ENCODE results near the gene AXL. TPM values are rescaled to one million over a fixed set of nuclear protein-coding genes. Genes with fewer than 3 reads are reported as not detected.

Gene AXL
- total RNA-seq, 2 experiments from 2014 or later, result not detected

DNA sequence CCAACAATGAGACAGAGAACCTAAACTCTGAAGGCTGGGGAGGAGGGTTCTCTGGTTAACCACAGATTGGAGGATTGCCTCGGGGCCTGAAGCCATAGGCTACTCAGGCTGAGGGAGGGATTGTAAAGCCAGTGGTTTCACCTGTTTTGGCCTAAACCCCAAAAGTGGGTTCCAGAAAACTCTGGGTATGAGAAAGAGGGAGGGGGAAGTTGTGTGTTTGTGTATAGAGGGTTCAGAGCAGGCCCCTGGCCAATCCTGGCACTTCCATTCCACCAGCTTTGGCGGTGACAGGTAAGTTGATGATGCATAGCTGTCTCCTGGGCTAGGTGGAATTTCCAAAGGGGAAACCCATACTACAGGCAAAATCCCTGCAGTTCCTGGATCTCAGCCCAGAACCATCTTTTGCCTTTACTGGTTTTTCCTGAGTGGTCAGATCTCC is 77.4 kb downstream of the AXL start:
- CTCF ChIA-PET, result interaction anchor here (2.3 kb wide), 1 partner anchor 12 kb away, joined by 18 read pairs; no protein-coding TSS in a partner anchor
- H3K4me1 Mint-ChIP-seq (ENCODE audit: low read depth), result peaks cover 71% of the 10 kb centered on the region
- peaks cover 93% of the 10 kb centered on the region for H3K36me3 Mint-ChIP-seq (ENCODE audit: low read depth)
- H3K27me3 Mint-ChIP-seq (ENCODE audit: low read depth), result no peaks in the 10 kb centered on the region
- no peak for ATAC-seq
- no peaks in the 10 kb centered on the region for H3K9me3 Mint-ChIP-seq (ENCODE audit: insufficient read depth)
- peak overlapping the region; percentile 71 for H3K27ac Mint-ChIP-seq
- DNase-seq, result no peak
- POLR2A ChIA-PET, result interaction anchor here (4.3 kb wide), 1 partner anchor 11 kb away, joined by 26 read pairs; no protein-coding TSS in a partner anchor
- H3K4me3 Mint-ChIP-seq, result no peak overlapping the region

DNA sequence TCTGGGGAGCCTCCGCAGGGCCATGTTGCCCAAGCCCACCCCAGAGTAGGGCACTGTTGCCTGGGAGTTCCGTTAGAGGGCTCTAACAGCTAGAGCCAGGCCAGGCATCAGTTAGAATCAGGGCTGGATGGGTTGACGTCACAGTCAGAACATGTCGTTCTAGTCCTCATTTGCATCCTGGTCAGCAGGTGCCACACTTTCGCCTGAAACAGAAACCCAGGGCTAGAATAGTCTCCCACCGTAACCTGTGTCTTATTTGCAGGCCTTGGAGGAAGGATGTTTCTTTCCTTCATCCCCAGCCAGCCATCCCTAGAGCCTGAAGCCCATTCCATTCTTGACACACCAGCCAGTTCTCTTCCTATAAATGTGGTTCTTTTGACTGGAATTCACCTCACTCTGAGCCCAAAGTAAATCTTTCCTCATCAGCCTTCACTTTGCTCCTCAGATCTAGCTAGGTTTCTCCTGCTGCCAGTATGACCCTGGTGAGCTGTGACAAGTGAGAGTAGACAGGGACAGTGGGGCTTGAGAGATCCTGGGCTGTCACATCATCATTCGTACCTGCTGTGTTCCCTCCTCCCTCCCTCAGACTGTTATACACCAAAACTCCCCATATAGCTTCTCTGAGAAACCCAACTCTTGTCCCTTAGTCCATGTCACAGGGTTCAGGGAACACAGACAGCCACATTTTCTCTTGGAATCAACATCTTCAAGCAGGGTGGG is 78.8 kb downstream of the AXL start:
- DNase-seq, result no peak
- ChIA-PET CTCF (interaction anchor here (1.0 to 3.5 kb wide), 4 partner anchors 9 to 35 kb away, joined by 3 to 28 read pairs (median 4); no protein-coding TSS in a partner anchor), POLR2A (interaction anchor here (0.8 to 4.3 kb wide), 4 partner anchors 10 to 34 kb away, joined by 3 to 26 read pairs (median 7); partner anchors contain the start of gene CCDC97)
- peak; percentile 43 for ATAC-seq
- H3K27ac Mint-ChIP-seq, result peak overlapping the region; percentile 80
- H3K27me3 Mint-ChIP-seq (ENCODE audit: low read depth), result no peaks in the 10 kb centered on the region
- H3K36me3 Mint-ChIP-seq (ENCODE audit: low read depth), result peaks cover 94% of the 10 kb centered on the region
- no peaks in the 10 kb centered on the region for H3K9me3 Mint-ChIP-seq (ENCODE audit: insufficient read depth)
- peaks cover 85% of the 10 kb centered on the region for H3K4me1 Mint-ChIP-seq (ENCODE audit: low read depth)
- H3K4me3 Mint-ChIP-seq, result no peak overlapping the region

DNA sequence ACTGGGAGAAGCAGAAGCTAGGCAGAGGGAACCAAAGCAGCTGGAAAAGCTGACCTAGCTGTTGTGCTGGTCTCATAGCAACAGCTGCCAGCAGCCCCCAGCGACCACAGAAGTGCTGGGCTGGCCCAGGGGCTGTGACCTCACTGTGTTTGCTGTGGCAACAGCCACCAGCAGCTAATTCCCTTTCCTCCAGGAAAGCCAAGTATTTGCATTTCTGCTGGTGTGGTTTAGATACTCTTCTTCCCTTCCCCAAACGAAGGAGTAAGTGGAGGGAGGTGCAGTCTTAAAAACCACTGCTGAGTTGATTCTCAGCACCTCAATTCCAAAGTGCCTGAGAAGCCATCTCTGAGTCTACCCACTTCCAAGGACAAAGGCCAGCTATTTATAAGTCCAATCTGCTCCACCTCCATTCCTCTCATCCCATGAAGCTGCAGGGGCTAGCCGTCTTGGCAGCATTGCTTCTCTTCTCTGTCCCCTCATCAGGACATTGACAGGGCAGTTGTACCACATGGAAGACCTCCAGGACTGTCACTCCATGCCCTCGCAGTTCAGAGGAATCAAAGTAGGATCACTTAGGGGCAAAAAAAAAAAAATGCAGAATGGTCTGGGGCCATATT is 79.4 kb downstream of the AXL start:
- peaks cover 96% of the 10 kb centered on the region for H3K36me3 Mint-ChIP-seq (ENCODE audit: low read depth)
- peak overlapping the region; percentile 80 for H3K27ac Mint-ChIP-seq
- POLR2A ChIA-PET, result interaction anchor here (0.6 to 4.3 kb wide), 6 partner anchors 9 to 35 kb away, joined by 3 to 26 read pairs (median 4); partner anchors contain the start of gene CCDC97
- H3K4me1 Mint-ChIP-seq (ENCODE audit: low read depth), result peaks cover 91% of the 10 kb centered on the region
- ATAC-seq (peak; percentile 51), DNase-seq (peak; percentile 51)
- CTCF ChIA-PET, result interaction anchor here (1.0 to 3.5 kb wide), 5 partner anchors 10 to 35 kb away, joined by 3 to 28 read pairs (median 4); partner anchors contain the start of gene CCDC97
- no peaks in the 10 kb centered on the region for H3K27me3 Mint-ChIP-seq (ENCODE audit: low read depth)
- no peaks in the 10 kb centered on the region for H3K9me3 Mint-ChIP-seq (ENCODE audit: insufficient read depth)
- H3K4me3 Mint-ChIP-seq, result no peak overlapping the region

GRCh38 chr19:41299046-41299754 is 80.2 kb downstream of the AXL start:
- DNase-seq (no peak), ATAC-seq (no peak)
- POLR2A ChIA-PET, result interaction anchor here (0.6 to 4.3 kb wide), 5 partner anchors 8 to 426 kb away, joined by 3 to 26 read pairs (median 4); partner anchors contain the start of gene CCDC97

DNA sequence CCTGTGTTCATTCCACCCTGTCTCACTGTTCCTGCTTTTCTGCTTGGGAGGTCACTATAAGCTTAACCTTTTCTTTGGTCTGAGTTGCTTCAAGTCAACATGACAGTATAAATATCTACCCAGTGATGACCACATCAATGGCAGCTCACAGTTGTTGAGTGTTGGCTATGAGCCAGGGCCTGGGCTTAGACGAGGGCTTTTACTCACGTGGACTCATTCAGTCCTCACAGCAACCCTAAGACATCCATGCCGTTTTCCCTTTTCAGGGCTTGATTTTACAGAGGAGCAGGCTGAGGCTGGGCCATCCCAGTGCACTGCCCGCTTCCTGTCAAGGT is 80.7 kb downstream of the AXL start:
- Mint-ChIP-seq H3K27ac (peak overlapping the region; percentile 71), H3K9me3 (ENCODE audit: insufficient read depth) (no peaks in the 10 kb centered on the region), H3K27me3 (ENCODE audit: low read depth) (no peaks in the 10 kb centered on the region), H3K4me1 (ENCODE audit: low read depth) (peaks cover 100% of the 10 kb centered on the region), H3K36me3 (ENCODE audit: low read depth) (peaks cover 96% of the 10 kb centered on the region), H3K4me3 (no peak overlapping the region)
- ChIA-PET CTCF (interaction anchor here (1.0 to 3.5 kb wide), 3 partner anchors 8 to 37 kb away, joined by 4 to 28 read pairs (median 5); partner anchors contain the start of gene CCDC97), POLR2A (interaction anchor here (4.3 kb wide), 1 partner anchor 8 kb away, joined by 26 read pairs; no protein-coding TSS in a partner anchor)
- DNase-seq, result peak; percentile 47
- ATAC-seq, result no peak

More at GRCh38 chr19:41299046-41299754, 80.2 kb downstream of the AXL start:
- peaks cover 99% of the 10 kb centered on the region for H3K4me1 Mint-ChIP-seq (ENCODE audit: low read depth)
- peak overlapping the region; percentile 71 for H3K27ac Mint-ChIP-seq
- no peaks in the 10 kb centered on the region for H3K9me3 Mint-ChIP-seq (ENCODE audit: insufficient read depth)
- no peak overlapping the region for H3K4me3 Mint-ChIP-seq
- H3K27me3 Mint-ChIP-seq (ENCODE audit: low read depth), result no peaks in the 10 kb centered on the region
- CTCF ChIA-PET, result interaction anchor here (1.0 to 3.5 kb wide), 5 partner anchors 9 to 36 kb away, joined by 3 to 28 read pairs (median 4); partner anchors contain the start of gene CCDC97
- H3K36me3 Mint-ChIP-seq (ENCODE audit: low read depth), result peaks cover 96% of the 10 kb centered on the region

GRCh38 chr19:41300555-41300954 is 81.5 kb downstream of the AXL start:
- ChIA-PET POLR2A (interaction anchor here (4.1 kb wide), 1 partner anchor 36 kb away, joined by 53 read pairs; the partner anchor contains the start of gene HNRNPUL1), CTCF (interaction anchor here (0.7 to 9.3 kb wide), 7 partner anchors 7 to 52 kb away, joined by 3 to 138 read pairs (median 7); partner anchors contain the start of genes CCDC97 and HNRNPUL1)
- peak overlapping the region; percentile 71 for H3K27ac Mint-ChIP-seq
- H3K4me3 Mint-ChIP-seq, result no peak overlapping the region
- H3K27me3 Mint-ChIP-seq (ENCODE audit: low read depth), result no peaks in the 10 kb centered on the region
- DNase-seq (no peak), ATAC-seq (no peak)
- H3K9me3 Mint-ChIP-seq (ENCODE audit: insufficient read depth), result no peaks in the 10 kb centered on the region
- H3K4me1 Mint-ChIP-seq (ENCODE audit: low read depth), result peaks cover 100% of the 10 kb centered on the region
- peaks cover 96% of the 10 kb centered on the region for H3K36me3 Mint-ChIP-seq (ENCODE audit: low read depth)

DNA sequence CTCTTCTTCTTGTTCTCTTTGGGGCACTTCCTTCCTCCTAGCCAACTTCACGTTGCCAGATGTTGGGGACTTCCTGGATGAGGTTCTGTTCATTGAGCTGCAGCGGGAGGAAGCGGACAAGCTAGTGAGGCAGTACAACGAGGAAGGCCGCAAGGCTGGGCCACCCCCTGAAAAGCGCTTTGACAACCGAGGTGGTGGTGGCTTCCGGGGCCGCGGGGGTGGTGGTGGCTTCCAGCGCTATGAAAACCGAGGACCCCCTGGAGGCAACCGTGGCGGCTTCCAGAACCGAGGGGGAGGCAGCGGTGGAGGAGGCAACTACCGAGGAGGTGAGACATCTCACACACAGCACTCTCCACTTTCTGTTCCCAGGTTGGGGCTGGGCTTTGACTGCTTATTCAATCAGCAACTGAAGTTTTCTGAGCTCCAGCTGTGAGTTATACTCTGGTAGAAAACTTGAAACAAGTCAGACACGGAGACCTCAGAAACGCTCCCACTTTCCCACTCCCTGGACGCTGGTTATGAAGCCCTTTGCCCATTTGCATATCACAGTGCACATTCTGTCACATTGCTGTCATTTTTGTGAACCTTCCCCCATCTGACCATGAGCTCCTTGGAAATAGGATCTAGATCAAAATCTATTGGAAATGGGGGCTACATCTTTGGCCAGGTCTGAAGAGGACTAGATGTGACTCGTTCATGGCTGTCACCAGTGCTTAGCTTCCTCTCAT is 83.8 kb downstream of the AXL start:
- Mint-ChIP-seq H3K4me3 (peak overlapping the region; percentile 71), H3K9me3 (ENCODE audit: insufficient read depth) (no peaks in the 10 kb centered on the region), H3K27me3 (ENCODE audit: low read depth) (no peaks in the 10 kb centered on the region), H3K4me1 (ENCODE audit: low read depth) (peaks cover 100% of the 10 kb centered on the region), H3K27ac (peak overlapping the region; percentile 99), H3K36me3 (ENCODE audit: low read depth) (peaks cover 94% of the 10 kb centered on the region)
- ChIA-PET CTCF (interaction anchor here (0.7 to 9.3 kb wide), 9 partner anchors 14 to 653 kb away, joined by 3 to 138 read pairs (median 4); partner anchors contain the start of gene HNRNPUL1), POLR2A (interaction anchor here (0.6 to 4.1 kb wide), 5 partner anchors 24 to 526 kb away, joined by 3 to 53 read pairs (median 3); partner anchors contain the start of gene HNRNPUL1)
- ATAC-seq (peak; percentile 48), DNase-seq (peak; percentile 83)

DNA sequence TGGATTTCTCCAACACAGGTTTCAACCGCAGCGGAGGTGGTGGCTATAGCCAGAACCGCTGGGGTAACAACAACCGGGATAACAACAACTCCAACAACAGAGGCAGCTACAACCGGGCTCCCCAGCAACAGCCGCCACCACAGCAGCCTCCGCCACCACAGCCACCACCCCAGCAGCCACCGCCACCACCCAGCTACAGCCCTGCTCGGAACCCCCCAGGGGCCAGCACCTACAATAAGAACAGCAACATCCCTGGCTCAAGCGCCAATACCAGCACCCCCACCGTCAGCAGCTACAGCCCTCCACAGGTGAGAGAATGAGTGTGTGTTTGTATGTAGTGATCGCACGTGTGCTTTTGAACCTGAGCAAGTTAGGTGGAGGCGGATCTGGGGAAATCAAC is 84.9 kb downstream of the AXL start:
- Mint-ChIP-seq H3K27me3 (ENCODE audit: low read depth) (no peaks in the 10 kb centered on the region), H3K27ac (peak overlapping the region; percentile 99), H3K36me3 (ENCODE audit: low read depth) (peaks cover 90% of the 10 kb centered on the region), H3K4me3 (peak overlapping the region; percentile 71), H3K4me1 (ENCODE audit: low read depth) (peaks cover 100% of the 10 kb centered on the region), H3K9me3 (ENCODE audit: insufficient read depth) (no peaks in the 10 kb centered on the region)
- DNase-seq, result no peak
- ATAC-seq, result no peak
- ChIA-PET POLR2A (interaction anchor here (0.6 to 4.1 kb wide), 4 partner anchors 23 to 129 kb away, joined by 3 to 53 read pairs (median 5); partner anchors contain the start of gene HNRNPUL1), CTCF (interaction anchor here (1.0 to 9.3 kb wide), 4 partner anchors 12 to 239 kb away, joined by 3 to 138 read pairs (median 5); partner anchors contain the start of gene HNRNPUL1)

GRCh38 chr19:41304706-41305483 is 85.9 kb downstream of the AXL start:
- H3K4me3 Mint-ChIP-seq, result no peak overlapping the region
- POLR2A ChIA-PET, result interaction anchor here (1.3 to 8.3 kb wide), 2 partner anchors 40 to 47 kb away, joined by 3 to 105 read pairs; partner anchors contain the start of gene HNRNPUL1

More at GRCh38 chr19:41304706-41305483, 85.9 kb downstream of the AXL start:
- no peak for DNase-seq
- H3K27me3 Mint-ChIP-seq (ENCODE audit: low read depth), result no peaks in the 10 kb centered on the region
- peaks cover 86% of the 10 kb centered on the region for H3K36me3 Mint-ChIP-seq (ENCODE audit: low read depth)
- ATAC-seq, result no peak
- peak overlapping the region; percentile 66 for H3K27ac Mint-ChIP-seq
- H3K9me3 Mint-ChIP-seq (ENCODE audit: insufficient read depth), result no peaks in the 10 kb centered on the region
- peaks cover 96% of the 10 kb centered on the region for H3K4me1 Mint-ChIP-seq (ENCODE audit: low read depth)
- CTCF ChIA-PET, result interaction anchor here (1.2 to 9.3 kb wide), 4 partner anchors 13 to 335 kb away, joined by 3 to 138 read pairs (median 5); partner anchors contain the start of gene HNRNPUL1
